Sciatic nerve (tissue), 2 donors: ENCODE results near the gene MTERF4. TPM values are rescaled to one million over a fixed set of nuclear protein-coding genes. Genes with fewer than 3 reads are reported as not detected.

ENCODE experiments used
- ATAC-seq: fragments of 200-7000 bp; cut with Tn5 transposase; one replicate; pipeline ENCODE4 v1.9.1; 2020; ENCODE audit warnings: mild to moderate bottlenecking, moderate library complexity
- DNase-seq: peaks from one replicate; pipeline ENCODE4 v3.0.0-alpha.2; 2020; ENCODE audit warnings: low spot score
- intact Hi-C: fragments of 100-400 bp; cut with DNase I; formaldehyde crosslinking; loops from one replicate; pipeline ENCODE4 v1.14.2; 2022
- total RNA-seq: library from RNA; stranded (reverse); fragmentation: NEBNext Ultra II Directional; extraction: Animal tissue kit (Norgen Biotek cat#: 25700); gene quantifications from one replicate; pipeline ENCODE4 v1.2.1, GENCODE V29; 2021
- donor health status: DM: no; HTN: no; CAD: no.
- donor health status: DM: no; HTN: no; CAD: no.

Gene MTERF4
- total RNA-seq, 1 donor from 2014 or later: 33.5 TPM

DNA sequence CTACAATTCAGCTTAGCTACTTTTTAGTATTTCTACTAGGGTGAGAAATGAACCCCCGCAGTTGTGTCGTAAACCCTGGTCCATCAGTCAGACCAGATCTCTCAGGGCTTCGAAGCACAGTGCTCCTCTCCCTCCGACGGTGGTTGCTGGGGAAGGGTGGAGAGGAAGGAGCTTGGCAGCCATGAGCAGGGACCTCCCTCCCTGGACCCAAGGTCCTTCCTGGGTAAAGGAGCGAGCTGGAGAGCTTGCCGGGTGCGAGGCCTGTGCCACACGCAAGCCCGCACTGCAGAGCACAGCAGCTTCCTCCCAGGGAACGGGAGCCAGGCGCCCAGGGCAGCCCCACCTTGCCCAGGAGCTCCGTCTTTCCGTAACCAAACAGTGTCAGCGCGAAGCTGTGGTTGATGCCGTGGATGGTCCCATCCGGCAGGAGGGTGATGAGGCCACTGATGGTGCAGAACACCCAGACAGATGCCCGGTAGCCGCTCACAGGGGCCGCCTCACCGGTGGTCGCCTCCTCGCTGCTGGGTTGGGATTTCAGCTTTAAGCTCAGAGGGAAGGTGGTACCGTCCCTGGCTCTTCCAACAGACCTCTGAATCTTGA lies 34.7 kb upstream of the MTERF4 start:
- DNase-seq (peak; percentile 43), ATAC-seq (no peak)
- intact Hi-C loops: no loop called here

DNA sequence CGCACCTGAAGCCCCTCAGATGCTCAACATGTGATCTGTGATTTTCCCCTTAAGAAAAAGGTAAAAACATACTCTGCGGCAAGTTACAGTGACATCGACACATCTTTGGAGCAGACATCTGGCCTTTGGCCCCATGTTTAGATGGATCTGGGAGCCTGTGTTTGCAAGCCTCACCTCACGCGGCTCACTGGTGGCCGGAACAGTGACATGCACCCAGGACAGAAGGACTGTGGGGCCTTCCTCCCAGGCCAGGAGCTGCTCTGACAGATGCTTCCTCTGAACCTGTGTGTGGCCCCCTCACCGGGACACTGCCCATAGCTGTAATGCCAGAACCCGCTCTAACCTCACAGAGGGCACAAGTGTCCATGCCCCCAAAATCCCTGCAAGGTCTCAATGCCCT lies 34.1 kb upstream of the MTERF4 start:
- intact Hi-C loops: no loop called here
- peak; percentile 25 for DNase-seq

DNA sequence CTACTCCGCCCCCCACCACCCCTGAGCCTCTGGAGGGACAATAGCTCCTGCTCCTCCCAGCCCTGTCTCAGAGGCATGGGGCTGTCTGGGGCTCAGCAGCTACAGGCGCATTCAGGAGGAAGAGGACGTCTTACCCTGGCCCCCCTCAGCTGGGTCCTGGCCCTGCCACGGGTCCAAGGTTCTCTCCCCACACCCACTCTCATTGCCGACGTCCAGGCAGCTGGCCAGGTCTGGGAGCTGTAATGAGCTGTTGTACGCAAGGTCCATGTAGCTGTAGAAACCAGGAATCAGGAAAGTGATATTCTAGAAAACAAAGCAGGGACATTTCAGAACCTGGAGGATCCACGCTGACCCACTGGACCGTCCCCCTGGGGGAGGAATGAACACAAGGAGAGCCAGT lies 33.6 kb upstream of the MTERF4 start:
- ATAC-seq: no peak
- intact Hi-C loops: no loop called here
- peak; percentile 36 for DNase-seq

More for the DNA sequence above, 34.1 kb upstream of the MTERF4 start:
- no peak for ATAC-seq

DNA sequence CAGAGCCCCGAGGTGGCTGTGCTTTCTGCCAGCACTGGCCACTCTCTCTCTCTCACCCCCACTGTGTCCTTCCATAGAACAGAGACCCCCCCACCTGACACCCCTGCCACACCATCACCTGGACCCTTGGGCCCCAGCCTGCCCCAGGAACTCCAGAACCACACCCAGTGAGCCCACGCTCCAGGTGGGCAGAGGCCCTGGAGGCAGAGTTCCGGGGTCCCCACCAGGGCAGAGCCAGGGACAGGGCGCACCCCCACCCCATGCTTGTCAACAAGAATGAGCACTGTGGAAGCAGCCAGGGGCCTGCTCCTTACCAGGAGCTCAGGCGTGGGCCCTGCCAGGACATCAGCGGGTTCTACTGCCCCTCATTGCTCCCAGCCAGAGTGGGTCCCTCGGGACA lies 32.6 kb upstream of the MTERF4 start:
- peak; percentile 57 for DNase-seq
- ATAC-seq: no peak
- intact Hi-C loops: no loop called here

DNA sequence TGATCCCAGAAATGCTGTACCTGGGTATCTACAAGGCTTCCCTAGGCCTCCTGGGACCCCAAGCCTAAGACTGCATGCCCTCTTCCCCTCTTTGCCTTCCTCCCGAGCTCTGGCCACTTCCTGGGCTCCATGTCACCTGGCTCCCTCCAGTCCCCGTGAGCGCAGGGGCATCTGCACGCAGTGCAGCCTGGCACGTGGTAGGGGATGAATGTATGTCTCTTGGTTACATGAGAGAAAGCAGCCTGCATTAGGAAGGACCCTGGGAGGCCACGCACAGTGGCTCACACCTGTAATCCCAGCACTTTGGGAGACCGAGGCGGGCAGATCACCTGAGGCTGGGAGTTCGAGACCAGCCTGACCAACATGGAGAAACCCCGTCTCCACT lies 31.3 kb upstream of the MTERF4 start:
- DNase-seq: peak; percentile 36
- intact Hi-C loops: no loop called here
- ATAC-seq: no peak

DNA sequence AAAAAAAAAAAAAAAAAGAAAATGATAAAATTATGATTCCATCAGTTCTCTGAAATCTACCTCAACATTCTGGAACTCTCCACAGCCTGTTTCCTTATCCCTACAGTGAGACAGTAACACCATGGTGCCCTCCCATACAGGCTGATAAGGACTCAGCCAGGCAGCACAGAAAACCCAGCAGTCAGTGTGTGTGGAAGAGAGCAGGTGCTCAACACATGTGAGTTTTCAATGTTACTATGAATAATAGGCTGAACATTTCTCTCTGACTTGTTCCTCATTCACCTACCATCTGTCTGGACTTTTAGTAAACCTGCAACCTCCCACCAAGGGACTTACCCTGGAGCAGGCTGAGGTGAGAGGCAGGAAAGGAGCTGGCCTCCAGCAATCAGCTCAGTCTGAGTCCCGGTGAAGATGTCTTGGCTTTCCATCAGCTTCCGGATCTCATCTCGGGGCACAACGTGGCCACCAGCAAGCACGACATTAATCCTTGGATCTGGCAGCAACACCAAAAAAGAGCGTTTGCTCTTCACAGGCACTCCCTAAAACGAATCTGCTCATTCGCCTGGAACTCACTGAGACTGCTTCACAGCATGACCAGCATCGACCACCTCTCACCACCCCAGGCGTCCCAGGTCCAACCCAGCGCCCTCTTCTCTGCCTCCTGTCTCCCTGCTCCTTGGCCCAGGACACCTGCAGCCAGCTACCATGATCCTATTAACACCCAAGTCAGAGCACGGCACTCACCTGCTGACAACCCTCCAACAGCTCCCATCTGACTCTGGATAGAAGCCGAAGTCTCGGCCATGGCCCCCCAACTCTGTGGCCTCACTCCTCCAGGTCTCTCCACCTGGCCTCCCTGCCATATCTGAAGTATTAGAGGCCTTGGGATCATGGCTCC lies 30.7 kb upstream of the MTERF4 start:
- ATAC-seq (no peak), DNase-seq (peak; percentile 26)
- intact Hi-C loops: no loop called here

DNA sequence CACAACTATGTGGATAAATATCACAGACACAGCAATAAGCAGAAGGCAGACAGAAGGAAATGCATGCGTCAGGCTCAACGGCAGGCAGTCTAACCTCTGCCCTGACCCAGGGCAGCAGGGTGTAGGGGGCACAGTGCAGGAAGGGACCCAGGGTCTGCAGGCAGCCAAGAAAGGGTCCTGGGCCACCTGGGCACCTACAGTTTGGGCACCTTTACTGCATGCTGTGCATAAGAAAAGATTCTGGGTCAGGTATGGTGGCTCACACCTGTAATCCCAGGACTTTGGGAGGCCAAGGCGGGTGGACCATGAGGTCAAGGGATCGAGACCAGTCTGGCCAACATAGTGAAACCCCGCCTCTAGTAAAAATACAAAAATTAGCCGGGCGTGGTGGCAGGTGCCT lies 29.4 kb upstream of the MTERF4 start:
- intact Hi-C loops: no loop called here
- DNase-seq (peak; percentile 23), ATAC-seq (no peak)

DNA sequence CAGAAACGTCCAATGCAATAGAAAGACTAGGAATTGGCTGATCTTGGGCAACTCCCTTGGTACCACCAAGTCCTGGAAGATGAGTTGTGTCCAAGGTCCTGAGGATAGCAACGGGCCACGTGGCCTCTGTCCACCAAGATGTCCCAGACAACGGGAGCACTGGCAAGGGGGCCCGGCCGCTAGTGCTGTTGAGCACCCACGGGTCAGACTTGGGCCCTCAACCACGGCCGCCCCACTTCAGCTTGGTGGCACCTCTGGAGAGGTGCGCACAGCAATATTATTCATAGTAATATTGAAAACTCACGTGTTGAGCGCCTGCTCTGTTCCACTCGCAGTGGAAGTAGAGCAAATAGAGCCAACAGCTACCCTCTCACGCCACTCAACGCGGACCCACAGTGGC lies 28.2 kb upstream of the MTERF4 start:
- peak; percentile 35 for DNase-seq
- ATAC-seq: no peak
- intact Hi-C loops: no loop called here

DNA sequence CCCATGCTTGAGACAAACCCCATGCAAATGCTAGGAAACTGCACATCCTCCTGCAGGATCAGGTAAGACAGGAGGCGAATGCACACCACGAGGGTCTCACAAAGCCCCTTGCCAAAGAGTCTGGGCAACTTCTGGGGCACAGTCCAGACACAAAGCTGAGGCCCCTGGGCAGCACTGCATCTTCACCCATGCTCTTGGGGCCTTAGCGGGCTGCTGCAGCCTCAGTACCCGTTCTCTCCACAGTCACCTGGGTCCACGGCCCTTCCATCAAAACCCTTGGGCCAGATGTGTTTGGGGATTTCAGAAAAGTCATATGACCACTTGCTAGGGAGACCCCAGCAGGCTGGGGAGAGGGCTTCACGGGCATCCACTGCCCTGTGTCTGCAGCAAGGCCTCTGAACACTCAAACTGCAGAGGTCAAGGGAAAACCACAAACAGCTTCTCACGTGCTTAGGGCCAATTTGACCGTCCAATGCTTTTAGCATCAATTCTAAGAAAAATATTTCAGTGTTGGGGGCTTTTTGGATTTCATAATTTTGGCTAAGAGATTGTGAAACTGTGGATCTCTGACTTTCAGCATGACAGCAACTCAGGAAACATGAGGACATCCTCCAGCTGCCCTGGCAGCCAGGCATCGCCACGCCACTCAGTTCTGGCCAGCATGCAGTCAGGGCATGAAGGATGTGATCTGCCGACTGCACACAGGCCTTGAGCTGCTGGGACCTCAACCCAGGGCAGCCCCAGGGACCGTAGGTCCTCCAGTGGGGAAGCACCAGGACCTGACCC lies 27.2 kb upstream of the MTERF4 start:
- DNase-seq (peak; percentile 36), ATAC-seq (no peak)
- intact Hi-C loops: no loop called here

DNA sequence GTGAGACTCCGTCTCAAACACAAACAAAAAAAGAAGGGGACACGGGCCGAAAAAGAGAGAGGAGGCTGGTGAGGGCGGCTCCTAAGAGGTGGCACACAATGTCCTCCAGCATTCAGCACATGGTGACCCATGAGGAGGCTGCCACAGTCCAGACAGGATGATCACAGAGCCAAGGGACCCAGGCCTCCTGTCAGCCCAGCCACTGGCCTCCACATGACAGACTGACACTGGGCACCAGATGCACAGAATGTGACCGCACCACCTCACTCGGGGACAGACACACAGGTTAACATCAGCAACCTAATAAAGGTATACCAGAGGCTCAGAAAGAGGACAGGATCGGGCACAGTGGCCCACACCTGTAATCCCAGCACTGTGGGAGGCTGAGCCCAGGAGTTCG lies 26.2 kb upstream of the MTERF4 start:
- peak; percentile 23 for DNase-seq

DNA sequence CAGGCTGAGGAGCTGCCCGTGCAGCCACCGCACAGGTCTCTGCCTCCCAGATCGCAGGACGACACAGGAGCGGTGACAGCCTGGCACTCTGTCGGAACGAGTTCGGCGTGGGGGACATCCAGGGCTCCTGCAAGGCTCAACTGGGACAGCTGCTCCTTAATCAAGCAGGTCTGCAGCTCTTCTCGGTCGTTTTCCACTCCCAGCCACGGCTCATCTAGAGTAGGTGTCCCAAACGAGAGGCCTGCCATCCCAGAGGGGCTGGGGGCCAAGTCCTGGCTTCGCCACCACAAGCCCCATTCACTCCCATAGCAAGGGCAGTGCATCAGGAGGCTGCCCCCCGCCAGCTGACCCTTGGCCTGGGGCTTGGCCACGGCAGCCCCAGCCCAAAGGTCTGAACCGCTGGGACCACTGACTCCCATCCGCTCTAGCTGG lies 24.7 kb upstream of the MTERF4 start:
- intact Hi-C loops: no loop called here
- DNase-seq (peak; percentile 38), ATAC-seq (no peak)

More for the DNA sequence above, 26.2 kb upstream of the MTERF4 start:
- intact Hi-C loops: no loop called here
- no peak for ATAC-seq

DNA sequence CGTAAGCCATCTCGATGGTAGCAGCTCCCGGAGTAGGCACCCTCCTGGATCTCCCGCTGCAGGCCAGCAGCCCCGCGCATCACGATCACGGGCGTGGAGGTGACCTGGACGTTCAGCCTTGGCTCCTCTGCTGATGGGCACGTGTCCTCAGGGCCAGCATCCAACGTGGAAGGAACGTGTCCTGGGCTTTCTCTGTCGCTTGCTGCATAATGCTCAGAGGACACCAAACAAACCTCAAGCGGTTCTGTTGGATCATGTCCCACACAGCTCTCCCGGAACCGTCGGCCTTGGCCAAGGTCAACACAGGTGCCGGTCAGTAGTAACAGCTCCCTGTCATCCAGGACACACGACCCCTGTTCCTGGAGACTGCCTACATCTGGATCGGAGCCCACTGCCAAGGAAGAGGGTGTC lies 24.1 kb upstream of the MTERF4 start:
- DNase-seq: peak; percentile 37
- no peak for ATAC-seq
- intact Hi-C loops: no loop called here

DNA sequence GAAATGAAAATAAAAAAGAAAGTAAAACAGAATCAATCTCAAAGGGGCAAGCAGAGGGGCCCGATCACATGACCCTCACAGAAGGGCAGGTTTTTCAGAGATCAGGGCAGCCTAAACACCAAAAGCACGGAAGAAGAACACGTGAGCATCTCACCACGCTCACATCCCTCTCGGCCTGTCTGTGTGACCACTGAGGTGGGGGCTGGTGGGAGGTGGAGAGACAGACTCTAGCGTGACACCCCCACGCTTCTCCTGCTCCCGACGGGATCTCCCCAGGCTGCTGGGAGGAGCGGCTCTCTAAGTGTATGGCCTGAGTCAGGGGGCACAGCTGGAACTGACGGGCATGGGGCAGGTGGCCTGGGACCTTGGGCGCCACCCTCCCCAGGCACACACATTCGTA lies 23.5 kb upstream of the MTERF4 start:
- ATAC-seq (no peak), DNase-seq (peak; percentile 42)

DNA sequence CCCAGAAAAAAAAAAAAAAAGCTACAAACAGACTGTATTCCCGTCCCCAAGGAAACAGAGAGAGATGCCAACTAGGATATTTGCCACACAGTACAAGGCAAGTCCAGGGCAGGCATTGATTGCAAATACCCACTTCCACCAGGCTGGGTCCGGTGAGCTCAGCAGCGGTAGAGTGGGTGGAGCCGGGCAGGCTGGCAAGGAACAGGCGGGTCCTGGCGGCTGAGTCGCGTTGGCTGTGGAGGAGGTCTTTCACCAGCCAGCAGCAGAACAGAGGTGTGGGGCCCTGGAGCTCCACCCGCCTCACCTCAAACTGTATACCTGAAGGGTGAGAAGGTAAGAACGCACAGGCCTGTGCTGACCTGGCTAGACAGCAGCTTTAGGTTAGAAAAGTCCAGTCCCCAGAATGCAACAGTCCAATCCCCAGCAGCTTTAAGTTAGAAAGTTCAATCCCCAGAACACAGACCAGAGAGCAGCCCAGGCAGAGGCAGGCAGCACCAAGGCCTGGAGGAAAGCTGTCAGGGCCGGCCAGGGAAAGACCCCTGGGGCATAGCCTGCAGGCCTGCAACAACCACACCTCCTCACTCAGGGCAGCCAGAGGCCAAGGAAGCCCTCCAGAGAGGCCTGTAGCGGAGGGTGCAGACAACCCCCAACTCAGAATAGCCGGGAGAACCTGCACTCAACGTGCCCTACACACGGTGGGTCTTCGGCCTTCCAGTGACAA lies 21.9 kb upstream of the MTERF4 start:
- DNase-seq: peak; percentile 56
- ATAC-seq: peak; percentile 52
- intact Hi-C loops: no loop called here

More for the DNA sequence above, 23.5 kb upstream of the MTERF4 start:
- intact Hi-C loops: no loop called here

DNA sequence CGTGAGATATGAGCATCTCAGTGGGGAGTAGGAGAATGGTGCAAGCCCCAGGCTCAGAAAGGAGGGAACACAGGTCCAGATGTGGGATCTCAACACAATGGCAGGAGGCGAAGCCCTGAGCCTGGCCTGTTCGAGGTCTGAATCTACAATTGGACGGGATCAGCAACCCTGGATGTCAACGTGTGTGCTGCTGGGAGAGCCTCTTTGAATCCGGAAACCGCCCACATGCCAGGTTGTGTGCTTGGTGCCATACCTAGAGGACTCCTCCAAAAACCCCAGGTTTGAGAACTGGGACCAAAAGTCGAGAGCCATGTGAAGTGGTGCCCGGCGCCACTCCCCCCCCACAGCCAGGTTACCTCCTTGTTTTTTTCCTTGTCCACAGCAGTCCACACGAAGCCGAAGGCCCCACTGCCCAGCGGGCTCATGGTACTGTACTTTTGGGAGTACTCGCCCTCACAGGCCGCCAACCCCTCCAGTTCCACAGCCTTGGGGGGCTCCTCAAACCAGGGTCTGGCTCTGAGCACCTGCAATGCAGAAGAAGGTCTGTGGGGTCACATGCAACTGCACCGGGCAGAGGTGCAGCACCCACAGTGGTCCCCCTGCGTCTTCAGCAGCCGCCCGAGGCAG lies 20.4 kb upstream of the MTERF4 start:
- no peak for ATAC-seq
- intact Hi-C loops: no loop called here
- peak; percentile 42 for DNase-seq

DNA sequence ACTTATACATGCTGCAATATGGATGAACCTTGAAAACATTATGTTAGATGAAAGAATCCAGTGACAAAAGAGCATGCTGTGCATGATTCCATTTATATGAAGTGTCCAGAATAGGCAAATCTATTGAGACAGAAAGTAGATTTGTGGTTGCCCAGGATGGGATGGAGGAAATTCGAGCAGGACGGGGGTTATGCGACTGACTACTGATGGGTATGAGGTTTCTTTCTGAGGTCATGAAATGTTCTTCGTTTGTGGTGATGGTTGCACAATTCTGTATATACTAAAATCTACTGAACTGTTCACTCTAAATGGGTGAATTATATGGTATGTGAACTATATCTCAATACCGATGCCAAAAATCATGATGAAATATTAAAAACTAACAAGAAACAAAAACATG lies 18.9 kb upstream of the MTERF4 start:
- ATAC-seq (no peak), DNase-seq (no peak)
- intact Hi-C loops: no loop called here

DNA sequence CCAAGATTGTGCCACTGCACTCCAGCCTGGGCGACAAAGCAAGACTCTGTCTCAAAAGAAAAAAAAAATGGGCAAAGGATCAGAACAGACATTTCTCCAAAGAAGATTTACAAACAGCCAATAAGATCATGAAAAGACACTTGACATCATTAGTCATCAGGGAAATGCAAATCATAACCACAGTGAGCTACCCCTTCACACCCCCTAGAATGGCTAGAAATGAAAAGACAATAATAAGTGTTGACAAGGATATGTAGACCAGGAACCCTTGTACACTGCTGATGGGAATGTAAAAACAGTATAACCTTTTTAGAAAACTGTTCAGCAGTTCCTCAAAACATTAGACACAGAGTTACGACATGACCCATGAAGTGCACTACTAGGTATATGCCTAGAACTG lies 18.4 kb upstream of the MTERF4 start:
- ATAC-seq (no peak), DNase-seq (no peak)
- intact Hi-C loops: no loop called here

DNA sequence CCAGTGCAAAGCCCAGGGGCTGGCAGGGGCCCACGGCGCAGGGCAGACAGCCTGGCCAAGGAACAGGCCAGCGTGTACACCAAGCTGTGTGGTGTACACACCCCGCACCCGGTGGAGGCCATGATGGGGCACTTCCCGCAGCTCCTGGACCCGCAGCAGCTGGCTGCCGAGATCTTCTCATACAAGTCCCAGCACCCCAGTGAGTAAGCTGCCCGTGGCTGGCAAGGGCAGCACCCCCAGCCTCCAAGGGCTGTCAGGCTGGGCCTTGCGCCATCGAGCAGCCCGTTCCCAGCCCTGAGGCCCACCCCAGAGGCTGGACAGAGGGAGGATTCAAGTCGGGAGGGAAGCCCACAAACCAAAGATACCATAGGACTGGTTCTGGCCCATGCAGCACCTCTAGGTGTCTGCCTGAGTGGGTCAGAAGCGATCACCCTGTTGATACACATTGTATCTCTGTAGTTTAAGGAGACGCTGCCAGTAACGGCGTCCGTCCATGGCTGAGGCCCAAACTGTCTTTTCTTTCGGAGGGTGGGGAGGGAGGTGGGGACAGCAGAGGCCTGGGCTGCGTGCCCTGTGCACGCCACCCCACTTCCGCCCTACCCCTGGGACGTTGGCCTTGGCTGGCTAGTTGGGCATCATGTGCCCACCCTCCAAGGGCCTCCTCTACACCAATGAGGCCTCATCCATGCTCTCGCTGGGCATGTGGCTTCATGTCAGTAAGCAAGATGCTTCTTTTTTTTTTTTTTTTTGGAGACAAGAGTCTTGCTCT lies 16.8 kb upstream of the MTERF4 start:
- ATAC-seq (no peak), DNase-seq (peak; percentile 23)
- intact Hi-C loops: no loop called here
